HG03060 (cell line): ENCODE results near the gene PCK1.

Experiments used
- ATAC-seq: cut with Tn5 transposase; IDR thresholded peaks from one replicate; pipeline ENCODE4 v1.9.1; 2021; ENCODE audit warnings: low read depth, moderate number of reproducible peaks; ENCODE audit not compliant: unreplicated experiment

PCK1 gene

GRCh38 chr20:57600320-57601210 lies 39.7 kb downstream of the PCK1 start:
- ATAC-seq, result no peak

GRCh38 chr20:57601211-57601570 lies 40.3 kb downstream of the PCK1 start:
- ATAC-seq, result no peak

- ATAC-seq, result no peak
Measured at GRCh38 chr20:57601737-57602136, 40.8 kb downstream of the PCK1 start.

- ATAC-seq, result no peak
Measured at GRCh38 chr20:57603120-57603519, 42.2 kb downstream of the PCK1 start.

GRCh38 chr20:57605045-57605444 lies 44.1 kb downstream of the PCK1 start:
- ATAC-seq, result no peak

GRCh38 chr20:57605878-57606277 lies 45.0 kb downstream of the PCK1 start:
- no peak for ATAC-seq

GRCh38 chr20:57608516-57608915 lies 47.6 kb downstream of the PCK1 start:
- no peak for ATAC-seq

- no peak for ATAC-seq
Measured at GRCh38 chr20:57609086-57609841, 48.4 kb downstream of the PCK1 start.

- ATAC-seq, result no peak
Measured at GRCh38 chr20:57609842-57610167, 48.9 kb downstream of the PCK1 start.

- no peak for ATAC-seq
Measured at GRCh38 chr20:57610261-57610952, 49.5 kb downstream of the PCK1 start.

GRCh38 chr20:57611586-57612311 lies 50.8 kb downstream of the PCK1 start:
- ATAC-seq, result no peak

- ATAC-seq, result no peak
Measured at GRCh38 chr20:57612436-57612835, 51.5 kb downstream of the PCK1 start.

GRCh38 chr20:57612916-57613315 lies 52.0 kb downstream of the PCK1 start:
- ATAC-seq, result no peak

GRCh38 chr20:57613481-57613921 lies 52.6 kb downstream of the PCK1 start:
- ATAC-seq, result no peak

- ATAC-seq, result no peak
Measured at GRCh38 chr20:57614490-57615444, 53.9 kb downstream of the PCK1 start.

GRCh38 chr20:57615445-57615811 lies 54.5 kb downstream of the PCK1 start:
- no peak for ATAC-seq

GRCh38 chr20:57616143-57616951 lies 55.4 kb downstream of the PCK1 start:
- no peak for ATAC-seq

- ATAC-seq, result no peak
Measured at GRCh38 chr20:57617079-57617795, 56.3 kb downstream of the PCK1 start.
